Renal pelvis (tissue), 4 donors: ENCODE data around the gene APOH. TPM values are rescaled to one million over a fixed set of nuclear protein-coding genes. Genes with fewer than 3 reads are reported as not detected.

Experiments
- DNase-seq: peaks from one replicate; pipeline ENCODE4 v3.0.0-alpha.2; 2013
- polyA plus RNA-seq, 3 donors: library from polyadenylated mRNA; unstranded; fragments of 120-200 nt; gene quantifications; one replicate each; pipeline ENCODE4 v1.2.1, GENCODE V29; 2013; ENCODE audit not compliant: insufficient read length in 3 of 3

APOH gene
- polyA plus RNA-seq, 3 donors = 0.20 to 0.30 (median 0.26) TPM

- DNase-seq = no peak
Measured at GRCh38 chr17:66198242-66198641, 31.0 kb downstream of the APOH start.

DNA sequence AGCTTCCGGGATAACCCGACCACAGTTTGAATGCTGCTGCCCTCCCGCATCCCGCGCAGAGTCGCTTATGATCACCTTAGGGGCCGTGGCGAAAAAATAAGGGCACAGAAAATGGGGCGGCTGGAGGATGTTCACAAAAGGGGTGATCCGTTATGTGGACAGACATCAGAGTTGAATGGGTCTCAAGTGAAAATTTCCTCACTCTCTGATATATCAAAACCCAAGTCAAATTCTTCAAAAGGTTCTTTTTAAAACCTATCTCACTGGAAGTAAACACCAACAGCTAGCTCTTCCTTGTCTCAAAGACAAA is 36.9 kb downstream of the APOH start:
- DNase-seq = no peak

- peak; percentile 85 for DNase-seq
Measured at GRCh38 chr17:66191593-66192377, 37.4 kb downstream of the APOH start, which contains the start of gene CEP112. TSS of gene CEP112 (minus strand) at chr17:66192133.

- no peak for DNase-seq
Measured at GRCh38 chr17:66190738-66191592, 38.2 kb downstream of the APOH start.

- DNase-seq = no peak
Measured at GRCh38 chr17:66187718-66188117, 41.5 kb downstream of the APOH start.

- DNase-seq = no peak
Measured at GRCh38 chr17:66185862-66186261, 43.4 kb downstream of the APOH start.

- no peak for DNase-seq
Measured at GRCh38 chr17:66184392-66184791, 44.8 kb downstream of the APOH start.

- DNase-seq = no peak
Measured at GRCh38 chr17:66183529-66183928, 45.7 kb downstream of the APOH start.

DNA sequence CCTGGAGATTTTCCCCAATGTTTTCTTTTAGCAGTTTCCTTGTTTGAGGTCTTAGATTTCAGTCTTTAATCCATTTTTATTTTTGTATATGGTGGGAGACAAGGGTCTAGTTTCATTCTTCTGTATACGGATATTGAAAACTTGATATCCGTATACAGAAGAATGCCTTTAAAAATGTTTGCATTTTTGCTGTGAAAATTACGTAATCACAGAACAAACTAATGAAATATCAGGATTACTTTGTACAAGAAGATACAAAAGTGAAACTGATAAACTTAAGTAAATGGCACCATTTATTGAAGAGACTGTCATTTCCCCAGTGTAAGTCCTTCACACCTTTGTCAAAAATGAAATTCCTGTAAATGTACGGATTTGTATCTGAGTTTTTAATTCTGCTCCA is 50.6 kb downstream of the APOH start:
- DNase-seq = no peak

GRCh38 chr17:66177048-66177447 is 52.2 kb downstream of the APOH start:
- DNase-seq = no peak

GRCh38 chr17:66175892-66176291 is 53.3 kb downstream of the APOH start:
- no peak for DNase-seq

DNA sequence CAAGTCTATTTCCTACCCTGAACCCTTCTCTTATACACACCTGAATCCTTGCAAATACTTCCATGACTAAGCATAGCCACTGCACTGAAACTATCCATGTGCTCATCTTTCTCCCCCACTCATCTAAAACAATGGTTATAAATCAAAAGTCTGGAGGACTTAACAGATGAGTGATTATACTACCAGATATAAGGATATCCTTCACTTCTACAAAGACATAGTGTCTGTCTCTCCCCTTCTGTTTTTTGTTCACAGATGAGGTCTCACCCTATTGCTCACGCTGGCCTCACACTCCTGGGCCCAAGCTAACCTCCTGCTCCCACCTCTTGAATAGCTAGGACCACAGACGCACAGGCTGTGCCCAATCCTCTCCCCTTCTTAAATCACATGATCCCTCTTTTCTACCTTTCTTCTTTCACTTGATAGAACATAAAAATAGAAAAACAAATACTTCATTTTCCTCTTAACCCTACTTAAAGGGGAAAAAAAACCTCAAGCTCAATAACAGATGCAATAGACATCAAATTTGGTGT is 56.5 kb downstream of the APOH start:
- DNase-seq = no peak

- DNase-seq = no peak
Measured at GRCh38 chr17:66172144-66172543, 57.1 kb downstream of the APOH start.

DNA sequence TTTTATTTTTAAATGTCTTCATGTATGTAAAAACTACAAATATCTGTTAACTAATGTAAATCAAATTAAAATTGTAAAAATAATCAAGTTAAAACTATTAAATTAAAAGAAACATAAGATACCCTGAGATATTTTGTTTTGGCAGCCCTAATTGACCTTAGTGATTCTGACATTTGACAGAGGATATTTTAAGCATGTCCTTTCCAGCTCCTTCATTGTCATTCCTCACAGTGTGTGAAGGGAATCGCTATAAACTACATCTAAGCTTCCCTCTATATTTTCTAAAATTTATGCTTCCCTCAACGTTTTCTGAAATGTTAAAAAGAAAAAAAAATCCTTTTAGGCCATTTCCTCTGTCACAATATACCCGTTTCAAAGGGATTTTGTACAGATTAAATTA is 57.5 kb downstream of the APOH start:
- DNase-seq = no peak

DNA sequence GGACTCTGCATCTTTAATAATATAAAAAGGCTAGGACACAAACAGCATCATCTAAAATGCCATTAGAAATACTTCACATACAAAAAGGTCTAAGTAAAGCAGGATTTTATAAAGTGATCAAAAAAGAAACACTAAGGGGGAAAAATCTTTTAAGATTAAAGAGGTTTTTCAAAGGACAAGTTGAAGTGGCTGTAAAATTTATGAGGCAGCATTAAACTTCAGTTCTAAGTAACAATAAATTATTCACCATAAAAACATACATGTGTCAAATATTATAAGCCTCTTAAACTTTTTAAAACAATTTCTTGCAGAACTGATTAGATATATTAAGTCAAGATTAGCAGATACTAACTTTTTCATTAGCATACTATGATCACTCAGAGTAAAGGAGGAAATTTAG is 58.0 kb downstream of the APOH start:
- DNase-seq = no peak

- DNase-seq = no peak
Measured at GRCh38 chr17:66169839-66170238, 59.4 kb downstream of the APOH start.

GRCh38 chr17:66167189-66167815 is 61.9 kb downstream of the APOH start:
- no peak for DNase-seq

DNA sequence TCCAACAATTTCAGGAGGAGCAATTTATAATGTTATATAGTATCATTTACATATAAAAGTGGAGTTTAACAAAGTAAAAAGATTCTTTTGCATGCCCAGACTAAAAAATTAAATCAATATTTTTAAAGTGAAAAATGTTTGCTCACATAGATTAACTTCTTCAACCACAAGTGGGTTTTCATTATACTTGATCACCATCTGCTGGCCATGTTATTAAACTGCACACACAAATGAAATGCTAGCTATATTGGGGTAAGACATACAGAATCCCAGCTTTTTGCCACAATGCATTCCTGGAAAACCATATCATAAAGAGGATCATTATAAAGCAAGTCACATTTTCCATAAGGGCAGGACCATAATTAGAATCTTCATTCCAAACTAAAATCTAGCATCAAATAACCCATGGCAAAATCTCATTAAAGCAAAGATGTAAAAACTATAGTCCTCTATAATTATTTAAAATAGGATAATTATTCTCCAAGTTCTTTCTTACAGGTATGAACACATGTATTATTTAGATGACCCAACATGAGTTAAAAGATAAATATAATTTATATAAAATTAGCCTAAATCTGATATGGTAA is 63.6 kb downstream of the APOH start:
- peak; percentile 46 for DNase-seq
